ENCODE measurements around the gene AHI1.

GRCh38 chr6:135527960-135528249, 30.4 kb upstream of the AHI1 start:
- TF ChIP-seq POLR2A (IDR thresholded peaks at IDR 0.05; ENCODE audit: low read length) (no peak), GATA1 (IDR thresholded peaks at IDR 0.05; ENCODE audit: low read depth, low read length) (no peak)
